ENCODE measurements around the gene RUFY1. TPM values are rescaled to one million over a fixed set of nuclear protein-coding genes. Genes with fewer than 3 reads are reported as not detected.
"Not testable (repeated sequence)": the region's sequence is repeated elsewhere in the genome, so short reads cannot be mapped to it uniquely, and the experiment has no call there.

The RUFY1 gene
- total and polyA plus RNA-seq, 2 of the 13 experiments (the other 11 are each of a cell fraction or from before 2014, with no cell fraction given), result 19.9 to 31.9 TPM

DNA sequence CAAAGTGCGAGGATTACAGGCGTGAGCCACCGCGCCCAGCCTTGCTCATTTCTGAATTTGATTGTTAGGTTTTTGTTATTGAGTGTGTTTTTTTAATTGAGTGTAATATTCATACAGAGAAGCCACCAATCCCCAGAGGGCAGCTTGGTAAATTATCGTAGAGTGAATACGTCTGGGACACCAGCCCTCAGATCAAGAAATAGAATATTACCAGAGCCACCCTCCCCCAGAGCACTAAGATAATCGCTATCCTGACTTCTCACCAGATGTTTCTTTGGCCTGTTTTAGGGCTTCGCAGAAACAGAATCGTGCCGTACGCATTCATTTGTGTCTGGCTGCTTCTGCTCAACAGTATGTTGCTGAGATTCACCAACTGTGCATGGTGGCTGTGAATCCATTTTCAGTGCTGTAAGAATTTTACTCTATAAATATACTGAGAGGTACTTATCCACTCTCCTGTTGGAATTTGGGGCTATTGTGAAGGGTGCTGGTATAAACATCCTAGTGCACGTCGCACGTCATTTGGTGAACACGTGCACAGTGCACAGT, 37.8 kb upstream of the RUFY1 start:
- FAIRE-seq, result no peak
- CTCF ChIA-PET (ENCODE audit: low intra/inter-chr PET ratio, low total read pairs), result no interaction called here

DNA sequence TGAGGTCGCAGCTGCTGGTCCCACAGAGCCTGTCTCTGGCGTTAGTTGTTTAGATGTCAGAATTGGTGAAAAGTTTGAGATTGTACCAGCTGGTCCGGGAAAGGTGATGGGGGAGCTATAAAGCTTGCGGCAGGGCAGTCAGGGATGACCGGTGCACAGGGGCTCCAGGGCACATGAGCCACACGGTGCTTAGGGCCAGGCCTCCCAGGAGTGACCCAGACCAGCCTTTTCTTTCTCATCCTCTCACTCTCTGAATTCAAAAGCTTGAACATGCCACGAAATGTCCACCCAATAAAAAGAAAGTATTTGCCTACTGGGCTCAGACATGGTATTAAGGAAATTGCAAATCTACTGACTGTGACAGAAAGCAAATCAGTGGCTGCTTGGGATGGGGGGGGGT, 34.9 kb upstream of the RUFY1 start:
- H3K36me3 ChIP-seq (replicated peaks in 1 of 2; ENCODE audit: control insufficient read depth in 1 of 2, insufficient read depth in 2 of 2, low read length in 2 of 2); FAIRE-seq; H3K9ac ChIP-seq (ENCODE audit: insufficient read depth, low read depth, low read length); H3K4me2 ChIP-seq (ENCODE audit: low read depth, low read length); CTCF ChIA-PET (ENCODE audit: low intra/inter-chr PET ratio, low total read pairs); in situ Hi-C loops (cut with HindIII; ENCODE audit: extremely low pct_ligation_motif_present, low pct_unique_long_range_greater_than_20kb); H4K20me1 ChIP-seq (ENCODE audit: insufficient read depth, low read length); BruUV-seq (replicated peaks); H3K4me3 ChIP-seq (replicated peaks in 1 of 3; ENCODE audit: insufficient read depth in 1 of 3, low read depth in 2 of 3, low read length in 3 of 3); H3K27ac ChIP-seq (ENCODE audit: extremely low read length, insufficient read depth, low read length); H3K27me3 ChIP-seq (ENCODE audit: control insufficient read depth in 1 of 2, insufficient read depth in 2 of 2, low read length in 2 of 2); POLR2A ChIA-PET; intact Hi-C loops (cut with micrococcal nuclease; ENCODE audit: unreplicated experiment); H3K79me2 ChIP-seq (ENCODE audit: insufficient read depth, low read length); DNase-seq (ENCODE audit: low spot score); H3K9me3 ChIP-seq (ENCODE audit: low read length); H2AFZ ChIP-seq (ENCODE audit: low read length): not testable (repeated sequence)
- peaks cover 18% of the 10 kb centered on the region for H3K4me1 ChIP-seq (ENCODE audit: insufficient read depth, low read length)
- ATAC-seq, result peak; percentile 16; the same call in 2 of the 3 replicates
- WGBS (ENCODE audit: low lambda C conversion rate), result 75% methylated on average over 7 of the region's 7 CpGs

More for the DNA sequence above, 37.8 kb upstream of the RUFY1 start:
- H3K9me3 ChIP-seq (ENCODE audit: low read length), result no peaks in the 10 kb centered on the region
- H2AFZ ChIP-seq (ENCODE audit: low read length), result no peak overlapping the region
- ATAC-seq (no peak), DNase-seq (ENCODE audit: low spot score) (no peak)
- no peak overlapping the region for H3K27ac ChIP-seq (ENCODE audit: extremely low read length, insufficient read depth, low read length)
- H3K4me3 ChIP-seq (replicated peaks in 1 of 3; ENCODE audit: insufficient read depth in 1 of 3, low read depth in 2 of 3, low read length in 3 of 3), result no peak overlapping the region
- no peaks in the 10 kb centered on the region for H4K20me1 ChIP-seq (ENCODE audit: insufficient read depth, low read length)
- H3K9ac ChIP-seq (ENCODE audit: insufficient read depth, low read depth, low read length), result no peak overlapping the region
- WGBS (ENCODE audit: low lambda C conversion rate), result 87% methylated on average over 15 of the region's 15 CpGs
- TF ChIP-seq, protein P1, sequence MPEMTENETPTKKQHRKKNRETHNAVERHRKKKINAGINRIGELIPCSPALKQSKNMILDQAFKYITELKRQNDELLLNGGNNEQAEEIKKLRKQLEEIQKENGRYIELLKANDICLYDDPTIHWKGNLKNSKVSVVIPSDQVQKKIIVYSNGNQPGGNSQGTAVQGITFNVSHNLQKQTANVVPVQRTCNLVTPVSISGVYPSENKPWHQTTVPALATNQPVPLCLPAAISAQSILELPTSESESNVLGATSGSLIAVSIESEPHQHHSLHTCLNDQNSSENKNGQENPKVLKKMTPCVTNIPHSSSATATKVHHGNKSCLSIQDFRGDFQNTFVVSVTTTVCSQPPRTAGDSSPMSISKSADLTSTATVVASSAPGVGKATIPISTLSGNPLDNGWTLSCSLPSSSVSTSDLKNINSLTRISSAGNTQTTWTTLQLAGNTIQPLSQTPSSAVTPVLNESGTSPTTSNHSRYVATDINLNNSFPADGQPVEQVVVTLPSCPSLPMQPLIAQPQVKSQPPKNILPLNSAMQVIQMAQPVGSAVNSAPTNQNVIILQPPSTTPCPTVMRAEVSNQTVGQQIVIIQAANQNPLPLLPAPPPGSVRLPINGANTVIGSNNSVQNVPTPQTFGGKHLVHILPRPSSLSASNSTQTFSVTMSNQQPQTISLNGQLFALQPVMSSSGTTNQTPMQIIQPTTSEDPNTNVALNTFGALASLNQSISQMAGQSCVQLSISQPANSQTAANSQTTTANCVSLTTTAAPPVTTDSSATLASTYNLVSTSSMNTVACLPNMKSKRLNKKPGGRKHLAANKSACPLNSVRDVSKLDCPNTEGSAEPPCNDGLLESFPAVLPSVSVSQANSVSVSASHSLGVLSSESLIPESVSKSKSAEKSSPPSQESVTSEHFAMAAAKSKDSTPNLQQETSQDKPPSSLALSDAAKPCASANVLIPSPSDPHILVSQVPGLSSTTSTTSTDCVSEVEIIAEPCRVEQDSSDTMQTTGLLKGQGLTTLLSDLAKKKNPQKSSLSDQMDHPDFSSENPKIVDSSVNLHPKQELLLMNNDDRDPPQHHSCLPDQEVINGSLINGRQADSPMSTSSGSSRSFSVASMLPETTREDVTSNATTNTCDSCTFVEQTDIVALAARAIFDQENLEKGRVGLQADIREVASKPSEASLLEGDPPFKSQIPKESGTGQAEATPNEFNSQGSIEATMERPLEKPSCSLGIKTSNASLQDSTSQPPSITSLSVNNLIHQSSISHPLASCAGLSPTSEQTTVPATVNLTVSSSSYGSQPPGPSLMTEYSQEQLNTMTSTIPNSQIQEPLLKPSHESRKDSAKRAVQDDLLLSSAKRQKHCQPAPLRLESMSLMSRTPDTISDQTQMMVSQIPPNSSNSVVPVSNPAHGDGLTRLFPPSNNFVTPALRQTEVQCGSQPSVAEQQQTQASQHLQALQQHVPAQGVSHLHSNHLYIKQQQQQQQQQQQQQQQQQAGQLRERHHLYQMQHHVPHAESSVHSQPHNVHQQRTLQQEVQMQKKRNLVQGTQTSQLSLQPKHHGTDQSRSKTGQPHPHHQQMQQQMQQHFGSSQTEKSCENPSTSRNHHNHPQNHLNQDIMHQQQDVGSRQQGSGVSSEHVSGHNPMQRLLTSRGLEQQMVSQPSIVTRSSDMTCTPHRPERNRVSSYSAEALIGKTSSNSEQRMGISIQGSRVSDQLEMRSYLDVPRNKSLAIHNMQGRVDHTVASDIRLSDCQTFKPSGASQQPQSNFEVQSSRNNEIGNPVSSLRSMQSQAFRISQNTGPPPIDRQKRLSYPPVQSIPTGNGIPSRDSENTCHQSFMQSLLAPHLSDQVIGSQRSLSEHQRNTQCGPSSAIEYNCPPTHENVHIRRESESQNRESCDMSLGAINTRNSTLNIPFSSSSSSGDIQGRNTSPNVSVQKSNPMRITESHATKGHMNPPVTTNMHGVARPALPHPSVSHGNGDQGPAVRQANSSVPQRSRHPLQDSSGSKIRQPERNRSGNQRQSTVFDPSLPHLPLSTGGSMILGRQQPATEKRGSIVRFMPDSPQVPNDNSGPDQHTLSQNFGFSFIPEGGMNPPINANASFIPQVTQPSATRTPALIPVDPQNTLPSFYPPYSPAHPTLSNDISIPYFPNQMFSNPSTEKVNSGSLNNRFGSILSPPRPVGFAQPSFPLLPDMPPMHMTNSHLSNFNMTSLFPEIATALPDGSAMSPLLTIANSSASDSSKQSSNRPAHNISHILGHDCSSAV (CRISPR knock-in tag; IDR thresholded peaks at IDR 0.05; ENCODE audit: borderline replicate concordance), result no peak
- no peak for TF ChIP-seq TOPORS (CRISPR knock-in tag; IDR thresholded peaks at IDR 0.05)
- no peaks in the 10 kb centered on the region for H3K27me3 ChIP-seq (ENCODE audit: control insufficient read depth in 1 of 2, insufficient read depth in 2 of 2, low read length in 2 of 2)
- no peaks in the 10 kb centered on the region for H3K79me2 ChIP-seq (ENCODE audit: insufficient read depth, low read length)
- no peaks in the 10 kb centered on the region for H3K36me3 ChIP-seq (replicated peaks in 1 of 2; ENCODE audit: control insufficient read depth in 1 of 2, insufficient read depth in 2 of 2, low read length in 2 of 2)
- in situ Hi-C loops (cut with HindIII; ENCODE audit: extremely low pct_ligation_motif_present, low pct_unique_long_range_greater_than_20kb) (no loop called here), intact Hi-C loops (cut with micrococcal nuclease; ENCODE audit: unreplicated experiment) (no loop called here)
- POLR2A ChIA-PET, result no interaction called here
- no peak overlapping the region for H3K4me2 ChIP-seq (ENCODE audit: low read depth, low read length)
- BruUV-seq (replicated peaks), result no TSS peak
- peaks cover 8% of the 10 kb centered on the region; the same call in 1 of the 2 replicates for H3K4me1 ChIP-seq (ENCODE audit: insufficient read depth, low read length)
